GM19240 (cell line): ENCODE results near the gene FAM181A.

Experiments
- DNase-seq: peaks from one replicate; pipeline ENCODE4 v3.0.0; 2011; ENCODE audit warnings: low spot score; ENCODE audit not compliant: insufficient read length

The FAM181A gene

DNA sequence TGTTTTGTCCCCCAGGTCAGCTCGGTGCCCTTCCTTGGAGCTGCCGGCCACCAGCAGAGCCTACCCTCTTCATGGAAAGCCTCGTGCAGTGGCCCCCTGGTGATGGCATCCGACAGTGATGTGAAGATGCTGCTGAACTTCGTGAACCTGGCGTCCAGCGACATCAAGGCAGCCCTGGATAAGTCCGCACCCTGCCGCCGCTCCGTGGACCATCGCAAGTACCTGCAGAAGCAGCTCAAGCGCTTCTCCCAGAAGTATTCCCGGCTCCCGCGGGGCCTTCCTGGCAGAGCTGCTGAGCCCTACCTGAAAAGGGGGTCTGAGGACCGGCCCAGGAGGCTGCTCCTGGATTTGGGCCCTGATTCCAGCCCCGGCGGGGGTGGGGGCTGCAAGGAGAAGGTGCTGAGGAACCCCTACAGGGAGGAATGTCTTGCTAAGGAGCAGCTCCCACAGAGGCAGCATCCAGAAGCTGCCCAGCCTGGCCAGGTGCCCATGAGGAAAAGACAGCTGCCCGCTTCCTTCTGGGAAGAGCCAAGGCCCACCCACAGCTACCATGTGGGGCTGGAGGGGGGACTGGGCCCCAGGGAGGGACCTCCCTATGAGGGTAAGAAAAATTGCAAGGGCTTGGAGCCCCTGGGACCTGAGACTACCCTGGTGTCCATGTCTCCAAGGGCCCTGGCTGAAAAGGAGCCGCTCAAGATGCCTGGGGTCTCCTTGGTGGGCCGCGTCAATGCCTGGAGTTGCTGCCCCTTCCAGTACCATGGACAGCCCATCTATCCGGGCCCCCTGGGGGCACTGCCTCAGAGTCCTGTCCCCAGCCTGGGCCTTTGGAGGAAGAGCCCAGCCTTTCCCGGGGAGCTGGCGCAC is 1.3 kb downstream of the FAM181A start:
- no peak for DNase-seq

DNA sequence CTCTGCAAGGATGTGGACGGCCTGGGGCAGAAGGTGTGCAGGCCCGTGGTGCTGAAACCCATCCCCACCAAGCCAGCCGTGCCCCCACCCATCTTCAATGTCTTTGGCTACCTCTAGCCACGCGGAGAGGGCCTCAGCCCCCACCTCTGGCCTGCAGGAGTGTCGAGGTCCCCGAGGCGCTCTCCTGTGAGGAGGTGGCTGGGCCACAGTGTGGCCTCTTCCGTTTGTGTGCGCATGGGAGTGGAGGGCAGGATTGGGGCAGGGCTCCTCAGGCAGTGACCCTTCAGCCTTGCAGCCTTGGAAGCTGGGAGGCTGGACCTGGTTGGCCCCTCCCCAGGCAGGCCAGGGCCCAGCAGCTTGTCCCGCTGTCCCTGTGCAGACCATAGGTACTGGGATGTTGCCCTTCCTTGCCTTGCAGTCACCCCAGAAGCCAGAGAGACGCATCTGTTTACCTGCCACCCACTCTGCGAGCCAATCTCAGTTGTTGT is 1.9 kb downstream of the FAM181A start:
- DNase-seq: no peak

DNA sequence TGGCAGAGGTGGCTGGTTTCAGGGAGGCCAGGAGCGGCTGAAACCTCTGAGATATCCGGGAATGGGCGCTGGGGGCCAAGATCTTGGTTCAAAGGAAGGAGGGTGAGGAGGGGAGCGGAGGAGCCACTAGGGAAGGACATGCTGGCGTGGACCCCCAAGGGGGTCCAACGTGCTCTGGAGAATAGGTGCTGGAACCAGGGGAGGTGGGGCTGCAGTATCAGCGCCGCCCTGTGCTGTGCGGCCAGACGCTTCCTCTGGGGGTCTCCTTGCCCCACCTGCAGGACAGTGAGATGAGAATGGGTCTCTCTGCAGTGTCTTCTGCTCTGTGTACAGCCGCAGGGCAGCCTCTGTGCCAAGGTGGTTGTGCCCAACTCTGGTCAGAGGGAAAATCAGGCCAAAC is 2.5 kb downstream of the FAM181A start:
- no peak for DNase-seq

GRCh38 chr14:93930296-93930988 is 3.3 kb downstream of the FAM181A start:
- DNase-seq: no peak

- DNase-seq: no peak
These were observed 3.8 kb downstream of the FAM181A start for GRCh38 chr14:93930989-93931307.

GRCh38 chr14:93932642-93933041 is 5.5 kb downstream of the FAM181A start:
- no peak for DNase-seq

GRCh38 chr14:93935213-93935612 is 8.1 kb downstream of the FAM181A start:
- no peak for DNase-seq

DNA sequence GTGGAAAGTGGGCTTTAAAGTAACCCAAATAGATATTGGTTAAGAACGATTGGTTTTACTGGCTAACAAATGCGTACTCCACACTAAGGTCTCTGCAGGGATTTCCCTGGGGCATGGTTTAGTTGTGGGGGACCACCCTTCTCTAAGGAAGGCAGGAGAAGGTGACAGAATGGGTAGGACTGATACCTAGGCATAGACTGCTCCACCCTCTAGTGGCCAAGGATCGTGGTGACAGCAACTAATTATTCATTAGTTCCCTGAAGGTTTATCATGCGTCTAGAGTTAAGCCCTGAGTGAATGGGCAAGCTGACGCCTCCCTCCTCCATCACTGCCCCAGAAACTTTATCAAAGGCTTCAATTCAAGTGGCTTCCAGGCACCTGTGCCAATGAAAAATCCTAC is 9.1 kb downstream of the FAM181A start:
- no peak for DNase-seq

DNA sequence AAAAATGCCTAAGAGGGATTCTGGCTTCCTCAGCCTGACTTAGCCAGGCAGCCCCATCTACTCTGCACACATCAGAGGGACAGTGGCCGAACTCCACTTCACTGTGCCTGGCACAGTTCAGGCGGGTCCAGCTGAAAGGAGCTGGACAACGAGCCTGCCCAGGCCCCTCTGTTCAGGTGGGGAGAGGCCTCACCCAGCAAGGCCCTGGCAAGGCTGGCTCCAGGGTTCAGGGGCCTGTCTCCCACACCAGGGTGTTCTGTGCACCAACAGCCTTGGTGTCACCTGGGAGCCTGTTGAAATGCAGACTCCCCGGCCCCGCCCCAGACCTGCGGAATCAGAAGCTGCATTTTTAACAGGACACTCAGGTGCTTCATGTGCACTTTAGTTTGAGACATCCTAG is 9.8 kb downstream of the FAM181A start:
- no peak for DNase-seq

GRCh38 chr14:93937519-93937918 is 10.4 kb downstream of the FAM181A start:
- DNase-seq: no peak

DNA sequence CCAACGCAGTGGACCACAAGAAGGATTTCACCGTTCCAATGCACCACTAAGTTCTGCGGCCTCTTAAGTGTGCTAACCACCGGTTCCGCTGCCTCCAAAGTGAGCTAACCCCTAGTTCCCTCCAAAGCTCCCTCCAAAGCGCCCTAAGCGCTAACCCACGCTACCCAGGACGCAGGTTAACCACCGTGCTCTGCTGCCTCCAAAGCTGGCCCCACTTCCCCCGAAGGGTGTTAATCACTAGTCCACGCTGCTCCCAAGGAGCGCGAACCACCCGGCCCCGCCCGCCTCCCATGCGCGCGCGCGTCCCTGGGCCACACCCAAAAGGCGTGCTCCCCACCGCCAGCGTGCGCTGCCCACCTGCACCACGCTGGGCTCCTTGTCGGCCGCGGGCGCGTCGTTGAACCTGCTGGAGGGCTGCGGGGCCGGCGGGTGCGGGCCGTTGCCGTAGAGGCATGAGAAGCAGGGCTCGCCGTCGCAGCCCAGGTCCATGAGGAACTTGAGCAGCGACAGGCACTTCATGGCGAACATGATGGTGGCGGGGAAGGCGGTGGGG is 11.7 kb downstream of the FAM181A start:
- DNase-seq: no peak

DNA sequence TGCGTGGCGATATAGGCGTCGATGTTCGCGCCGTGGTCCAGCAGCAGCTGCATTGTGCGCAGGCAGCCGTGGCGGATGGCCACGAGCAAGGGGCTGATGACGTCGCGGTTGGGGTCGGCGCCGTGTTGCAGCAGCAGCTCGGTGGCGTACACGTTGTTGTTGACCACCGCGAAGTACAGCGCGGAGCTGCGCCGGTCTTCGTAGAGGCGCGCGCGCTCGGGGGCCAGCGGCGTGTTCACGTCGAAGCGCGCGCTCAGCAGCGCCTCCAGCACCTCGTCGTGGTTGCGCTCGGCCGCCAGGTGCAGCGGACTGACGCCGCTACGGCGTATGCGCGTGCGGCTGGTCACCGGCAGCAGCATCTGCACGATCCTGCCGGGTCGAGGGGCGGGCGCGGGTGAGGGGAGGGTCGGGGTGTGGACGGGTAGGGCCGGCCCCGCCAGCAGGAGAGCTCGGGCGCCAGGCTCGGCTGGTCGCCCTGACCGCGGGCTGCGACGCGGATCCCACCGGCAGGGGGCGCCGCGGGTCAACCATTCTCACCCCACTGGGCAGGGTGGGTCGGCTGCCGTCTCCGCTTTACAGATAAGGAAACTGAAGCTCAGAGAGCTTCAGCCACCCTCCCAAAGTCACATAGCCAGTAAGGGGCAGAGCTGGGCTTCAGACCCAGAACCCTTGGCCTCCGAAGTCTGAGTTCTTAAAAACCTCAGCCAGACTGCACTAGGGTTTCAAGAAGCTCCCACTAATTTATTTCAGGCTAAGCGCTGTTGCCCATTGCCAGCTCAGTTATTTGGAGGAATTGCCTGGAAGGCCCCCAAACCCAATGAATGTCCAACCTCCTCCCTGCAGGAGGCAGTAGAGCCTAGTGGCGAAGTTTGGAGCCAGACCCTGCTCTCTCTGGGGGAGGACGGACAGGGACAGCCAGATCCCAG is 12.4 kb downstream of the FAM181A start:
- DNase-seq: peak; percentile 86

- DNase-seq: no peak
These were observed 13.3 kb downstream of the FAM181A start for GRCh38 chr14:93940437-93940836.

DNA sequence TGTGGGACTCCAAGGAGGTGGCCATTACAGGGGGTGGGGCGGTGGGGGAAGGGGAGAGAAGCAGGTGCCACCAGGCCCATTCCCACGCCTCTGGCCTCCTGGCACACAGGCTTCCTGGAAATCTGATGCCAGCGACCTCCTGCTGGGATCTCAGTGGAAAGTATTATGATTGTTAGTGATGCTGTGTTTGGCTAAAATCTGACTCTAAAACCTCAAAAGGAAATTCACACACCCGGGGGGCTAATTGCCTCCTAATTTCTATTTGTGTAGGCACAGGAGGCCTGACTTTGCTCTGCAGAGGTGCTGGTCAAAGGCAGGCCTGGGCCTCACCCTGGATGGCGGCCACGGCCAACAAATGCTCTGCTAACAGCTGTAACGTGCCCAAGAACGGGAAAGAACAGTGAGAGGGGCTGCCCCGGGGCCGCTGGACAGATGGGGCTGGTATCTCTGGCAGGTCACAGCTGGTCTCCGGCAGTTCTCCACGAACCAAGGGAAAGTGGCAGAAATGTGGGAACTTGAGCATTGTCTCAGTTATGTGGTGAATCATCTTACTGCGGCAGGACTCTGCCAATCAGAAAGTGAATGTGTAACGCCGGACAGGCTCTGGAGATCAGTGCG is 14.3 kb downstream of the FAM181A start:
- no peak for DNase-seq

GRCh38 chr14:93943052-93943451 is 15.9 kb downstream of the FAM181A start:
- DNase-seq: no peak

DNA sequence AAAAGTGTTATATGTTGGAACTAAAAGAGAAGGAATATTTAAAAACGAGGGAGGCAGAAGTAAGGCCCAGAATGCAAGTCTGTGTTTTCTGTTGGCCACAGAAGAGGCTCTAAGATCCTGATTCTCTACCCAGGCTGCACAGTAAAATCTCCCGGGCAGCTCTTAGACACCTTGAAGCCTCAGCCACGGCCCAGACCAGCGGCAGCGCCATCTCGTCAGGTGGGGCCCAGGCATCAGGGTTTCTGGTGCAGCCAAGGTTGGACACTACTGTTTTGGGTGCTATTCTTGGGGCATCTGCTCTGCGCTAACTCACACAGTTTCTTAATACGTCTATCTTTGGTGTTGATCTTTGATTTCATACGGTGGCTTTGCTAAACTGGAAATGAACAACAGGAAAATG is 16.8 kb downstream of the FAM181A start:
- no peak for DNase-seq

- DNase-seq: no peak
These were observed 17.4 kb downstream of the FAM181A start for GRCh38 chr14:93944348-93945069.

DNA sequence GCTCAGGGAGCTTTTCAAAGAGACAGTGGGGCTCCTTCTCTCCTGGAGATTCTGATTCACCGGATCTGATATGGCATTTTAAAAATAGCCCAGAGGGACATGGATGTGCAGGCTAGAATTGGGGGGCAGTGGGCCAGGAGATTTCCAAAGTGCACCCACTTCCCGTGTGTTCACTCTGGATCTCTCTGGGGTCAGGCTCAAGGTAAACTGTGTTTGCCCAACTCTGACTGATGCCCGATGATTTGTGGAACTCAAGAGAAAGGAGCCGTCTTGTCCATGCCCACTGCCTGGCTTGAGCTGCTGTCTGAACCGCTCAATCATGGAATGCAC is 17.9 kb downstream of the FAM181A start:
- no peak for DNase-seq

- no peak for DNase-seq
These were observed 19.0 kb downstream of the FAM181A start for GRCh38 chr14:93946104-93946503.

DNA sequence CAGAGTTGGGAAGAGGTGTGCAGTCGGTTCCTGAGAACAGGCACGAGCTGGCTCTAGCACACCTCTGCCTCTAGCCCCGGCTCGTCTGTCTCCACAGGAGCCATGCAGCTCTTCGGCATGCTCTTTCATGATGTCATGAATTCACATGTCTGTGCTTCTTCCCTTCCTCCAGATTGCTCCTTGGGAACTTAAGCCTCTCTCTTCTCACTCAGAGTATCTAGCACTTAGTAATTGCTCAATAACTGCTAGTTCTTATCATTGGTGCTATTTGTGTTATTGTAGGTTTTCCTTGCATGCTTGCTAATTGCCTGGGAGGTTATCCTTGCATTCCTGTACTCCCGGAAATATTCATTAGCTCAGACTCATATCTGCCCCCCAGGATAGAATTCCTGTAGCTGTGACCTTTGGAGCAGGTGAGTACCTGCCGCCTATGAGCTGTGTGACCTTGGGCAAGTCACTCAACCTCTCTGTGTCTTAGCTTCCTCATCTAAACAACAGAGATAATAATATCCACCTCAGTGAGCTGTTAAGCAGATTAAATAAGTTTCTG is 19.5 kb downstream of the FAM181A start:
- DNase-seq: no peak
